Neural progenitor cell (in vitro differentiated cells): ENCODE measurements around the gene HLA-E. TPM values are rescaled to one million over a fixed set of nuclear protein-coding genes. Genes with fewer than 3 reads are reported as not detected.
"Not testable (repeated sequence)": the region's sequence is repeated elsewhere in the genome, so short reads cannot be mapped to it uniquely, and the experiment has no call there.

Source experiments
- DNase-seq: peaks from one replicate; pipeline ENCODE4 v3.0.0-alpha.2; 2016; ENCODE audit warnings: low spot score
- H2AFZ ChIP-seq: fragments of 200-600 bp; sonication (generic); replicated peaks from 2 replicates; pipeline ENCODE4 v1.6.1; 2016; ENCODE audit warnings: antibody characterized with exemption
- H3F3A ChIP-seq: fragments of 200-600 bp; sonication (generic); 2 replicates; pipeline ENCODE4 v1.6.1; 2016; ENCODE audit warnings: antibody characterized with exemption, low read depth
- H3K27ac ChIP-seq: fragments of 200-600 bp; sonication (generic); 2 replicates; pipeline ENCODE4 v1.5.1; 2016; ENCODE audit warnings: mild to moderate bottlenecking
- H3K27me3 ChIP-seq: fragments of 200-600 bp; sonication (generic); 2 replicates; pipeline ENCODE4 v1.6.1; 2016; ENCODE audit warnings: mild to moderate bottlenecking, moderate library complexity
- H3K36me3 ChIP-seq: fragments of 200-600 bp; sonication (generic); 2 replicates; pipeline ENCODE4 v1.5.1; 2016
- H3K4me1 ChIP-seq: fragments of 200-600 bp; sonication (generic); 2 replicates; pipeline ENCODE4 v1.6.1; 2016; ENCODE audit warnings: mixed run types
- H3K4me2 ChIP-seq: fragments of 200-600 bp; sonication (generic); 2 replicates; pipeline ENCODE4 v1.6.1; 2016
- H3K4me3 ChIP-seq: fragments of 200-600 bp; sonication (generic); 2 replicates; pipeline ENCODE4 v1.5.1; 2016
- H3K79me2 ChIP-seq: fragments of 200-600 bp; sonication (generic); 2 replicates; pipeline ENCODE4 v1.6.1; 2016; ENCODE audit warnings: low read depth
- H3K9ac ChIP-seq: fragments of 200-600 bp; sonication (generic); 2 replicates; pipeline ENCODE4 v1.6.1; 2016
- H3K9me3 ChIP-seq: fragments of 200-600 bp; sonication (generic); 2 replicates; pipeline ENCODE4 v1.5.1; 2016; ENCODE audit warnings: low read depth
- H4K20me1 ChIP-seq: fragments of 200-600 bp; sonication (generic); 2 replicates; pipeline ENCODE4 v1.6.1; 2016; ENCODE audit warnings: low read depth
- H3K27ac Mint-ChIP-seq: 3 replicates; pipeline ENCODE4 v1.8.0; 2021; ENCODE audit warnings: mixed read lengths
- H3K27me3 Mint-ChIP-seq: 2 replicates; pipeline ENCODE4 v1.8.0; 2022; ENCODE audit warnings: low read depth, mild to moderate bottlenecking, inconsistent platforms, moderate library complexity, mixed read lengths; ENCODE audit not compliant: insufficient read depth
- H3K36me3 Mint-ChIP-seq: 3 replicates; pipeline ENCODE4 v1.8.0; 2021; ENCODE audit warnings: mixed read lengths
- H3K4me1 Mint-ChIP-seq: 3 replicates; pipeline ENCODE4 v1.8.0; 2021; ENCODE audit warnings: mixed read lengths
- H3K4me3 Mint-ChIP-seq: 3 replicates; pipeline ENCODE4 v1.8.0; 2021; ENCODE audit warnings: mild to moderate bottlenecking, moderate library complexity, mixed read lengths
- H3K9me3 Mint-ChIP-seq: 3 replicates; pipeline ENCODE4 v1.8.0; 2020; ENCODE audit warnings: mixed read lengths
- CTCF ChIP-seq: fragments of 200-600 bp; sonication (generic); IDR thresholded peaks from 2 replicates; pipeline ENCODE4 v1.5.1; 2017; ENCODE audit warnings: antibody characterized with exemption, mild to moderate bottlenecking
- EZH2 ChIP-seq: fragments of 200-600 bp; sonication (generic); IDR thresholded peaks from 2 replicates; pipeline ENCODE4 v1.6.1; 2017; ENCODE audit warnings: antibody characterized with exemption, mild to moderate bottlenecking, moderate library complexity
- EZH2phosphoT487 ChIP-seq: fragments of 200-600 bp; sonication (generic); IDR thresholded peaks from 2 replicates; pipeline ENCODE4 v1.6.1; 2017; ENCODE audit warnings: antibody characterized with exemption
- total RNA-seq: library from RNA; depleted of rRNA; stranded (reverse); fragments of >200 nt; gene quantifications from 2 replicates; pipeline ENCODE4 v1.2.3, GENCODE V29; 2015; ENCODE audit warnings: low replicate concordance

HLA-E gene
- total RNA-seq, 1 donor from 2014 or later = 24.8 TPM

- no peaks in the 10 kb centered on the region for H3F3A ChIP-seq
- H3K4me2 ChIP-seq = no peak overlapping the region
- no peaks in the 10 kb centered on the region for H4K20me1 ChIP-seq
- Mint-ChIP-seq H3K27me3 (peaks cover 31% of the 10 kb centered on the region), H3K4me3 (no peak overlapping the region), H3K4me1 (no peaks in the 10 kb centered on the region), H3K9me3 (peaks cover 12% of the 10 kb centered on the region), H3K36me3 (no peaks in the 10 kb centered on the region), H3K27ac (no peak overlapping the region)
- no peaks in the 10 kb centered on the region for H3K9me3 ChIP-seq
- H3K36me3 ChIP-seq = no peaks in the 10 kb centered on the region
- no peak for TF ChIP-seq EZH2phosphoT487
- TF ChIP-seq CTCF = no peak
- TF ChIP-seq EZH2 = no peak
- H3K4me1 ChIP-seq = no peaks in the 10 kb centered on the region
- no peak overlapping the region for H3K4me3 ChIP-seq
- peaks cover 69% of the 10 kb centered on the region for H3K27me3 ChIP-seq
- no peak overlapping the region for H3K9ac ChIP-seq
- DNase-seq = no peak
- H2AFZ ChIP-seq = no peak overlapping the region
- no peaks in the 10 kb centered on the region for H3K79me2 ChIP-seq
- no peak overlapping the region for H3K27ac ChIP-seq
Measured at GRCh38 chr6:30470968-30471367, 18.3 kb upstream of the HLA-E start.

DNA sequence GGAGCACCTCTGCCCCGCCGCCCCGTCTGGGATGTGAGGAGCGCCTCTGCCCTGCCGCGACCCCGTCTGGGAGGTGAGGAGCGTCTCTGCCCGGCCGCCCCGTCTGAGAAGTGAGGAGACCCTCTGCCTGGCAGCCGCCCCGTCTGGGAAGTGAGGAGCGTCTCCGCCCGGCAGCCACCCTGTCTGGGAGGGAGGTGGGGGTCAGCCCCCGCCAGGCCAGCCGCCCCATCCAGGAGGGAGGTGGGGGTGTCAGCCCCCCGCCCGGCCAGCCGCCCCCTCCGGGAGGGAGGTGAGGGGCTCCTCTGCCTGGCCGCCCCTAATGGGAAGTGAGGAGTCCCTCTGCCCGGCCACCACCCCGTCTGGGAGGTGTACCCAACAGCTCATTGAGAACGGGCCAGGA is 14.2 kb upstream of the HLA-E start:
- H3F3A ChIP-seq = not testable (repeated sequence)

GRCh38 chr6:30480536-30481156 is 8.7 kb upstream of the HLA-E start:
- H3K27ac Mint-ChIP-seq = no peak overlapping the region
- Histone ChIP-seq H3K27ac (no peak overlapping the region), H3K79me2 (no peaks in the 10 kb centered on the region), H3K36me3 (no peaks in the 10 kb centered on the region), H3K27me3 (peaks cover 69% of the 10 kb centered on the region), H3F3A (peaks cover 8% of the 10 kb centered on the region), H2AFZ (no peak overlapping the region), H3K4me2 (peak overlapping the region; percentile 73), H3K4me1 (no peaks in the 10 kb centered on the region), H3K9me3 (no peaks in the 10 kb centered on the region), H3K9ac (no peak overlapping the region), H4K20me1 (no peaks in the 10 kb centered on the region), H3K4me3 (peak overlapping the region; percentile 37)
- H3K36me3 Mint-ChIP-seq = no peaks in the 10 kb centered on the region
- H3K4me1 Mint-ChIP-seq = no peaks in the 10 kb centered on the region
- no peak overlapping the region for H3K4me3 Mint-ChIP-seq
- DNase-seq = no peak
- no peak for TF ChIP-seq CTCF
- TF ChIP-seq EZH2 = peak; percentile 17
- H3K27me3 Mint-ChIP-seq = peaks cover 42% of the 10 kb centered on the region
- H3K9me3 Mint-ChIP-seq = peaks cover 3% of the 10 kb centered on the region

More for the DNA sequence above, 14.2 kb upstream of the HLA-E start:
- H3K4me2 ChIP-seq, H3K9ac ChIP-seq, H2AFZ ChIP-seq, H3K4me3 Mint-ChIP-seq, H3K27ac ChIP-seq, H3K9me3 ChIP-seq, H3K27ac Mint-ChIP-seq, H4K20me1 ChIP-seq, H3K4me1 ChIP-seq, H3K4me1 Mint-ChIP-seq, H3K79me2 ChIP-seq, H3K4me3 ChIP-seq, DNase-seq, H3K36me3 Mint-ChIP-seq, H3K36me3 ChIP-seq: not testable (repeated sequence)
- peaks cover 62% of the 10 kb centered on the region for H3K27me3 ChIP-seq
- peaks cover 16% of the 10 kb centered on the region for H3K27me3 Mint-ChIP-seq
- peaks cover 15% of the 10 kb centered on the region for H3K9me3 Mint-ChIP-seq

DNA sequence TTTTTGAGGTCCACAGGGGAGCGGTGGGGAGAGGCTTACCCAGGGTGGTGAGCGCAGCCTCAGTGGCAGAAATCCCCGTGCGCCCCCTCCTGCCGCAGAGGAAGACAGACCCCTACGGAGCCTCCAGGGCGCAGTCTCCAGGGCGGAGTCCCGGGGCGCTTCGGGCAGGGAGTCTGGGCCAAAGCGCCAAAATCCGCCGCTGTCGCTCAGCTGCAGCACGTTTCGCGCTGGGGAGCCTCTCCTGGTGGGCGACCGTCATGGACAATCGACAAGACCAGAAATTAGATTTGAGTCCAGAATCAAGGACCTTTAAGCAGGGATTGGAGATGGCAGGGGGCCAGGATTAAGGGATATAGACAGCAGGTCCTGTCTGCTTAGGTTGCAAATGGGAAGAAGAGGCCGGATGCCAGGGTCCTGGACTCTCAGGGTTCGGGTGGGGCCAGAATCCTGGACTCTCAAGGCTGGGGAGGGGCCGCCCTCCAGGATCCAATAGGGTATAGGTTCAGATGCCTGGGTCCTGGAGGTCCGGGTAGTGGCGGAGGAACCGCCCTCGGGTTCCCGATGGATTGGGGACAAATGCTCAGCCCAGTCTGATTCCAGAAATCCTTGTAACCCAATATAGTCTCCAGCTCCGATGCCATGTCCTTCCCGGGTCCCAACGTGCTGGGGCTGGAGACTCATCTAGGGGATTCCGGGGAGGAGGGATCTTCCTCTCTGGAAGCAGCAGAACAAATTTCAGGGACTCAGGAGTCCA is 7.9 kb upstream of the HLA-E start:
- no peaks in the 10 kb centered on the region for H3K9me3 Mint-ChIP-seq
- peak overlapping the region; percentile 81 for H2AFZ ChIP-seq
- no peak overlapping the region for H3K27ac ChIP-seq
- no peaks in the 10 kb centered on the region for H3K4me1 ChIP-seq
- no peaks in the 10 kb centered on the region for H3K36me3 ChIP-seq
- no peak overlapping the region for H3K27ac Mint-ChIP-seq
- H3K4me1 Mint-ChIP-seq = no peaks in the 10 kb centered on the region
- no peak overlapping the region for H3K9ac ChIP-seq
- peak overlapping the region; percentile 37 for H3K4me3 ChIP-seq
- no peaks in the 10 kb centered on the region for H4K20me1 ChIP-seq
- H3K79me2 ChIP-seq = no peaks in the 10 kb centered on the region
- peaks cover 39% of the 10 kb centered on the region for H3K27me3 Mint-ChIP-seq
- peaks cover 8% of the 10 kb centered on the region for H3F3A ChIP-seq
- peak; percentile 43 for DNase-seq
- H3K27me3 ChIP-seq = peaks cover 73% of the 10 kb centered on the region
- peak overlapping the region; percentile 73 for H3K4me2 ChIP-seq
- no peaks in the 10 kb centered on the region for H3K36me3 Mint-ChIP-seq
- H3K9me3 ChIP-seq = no peaks in the 10 kb centered on the region
- TF ChIP-seq CTCF = peak; percentile 23
- TF ChIP-seq EZH2phosphoT487 = no peak
- no peak overlapping the region for H3K4me3 Mint-ChIP-seq
